GM19452 (cell line): Measurements from ENCODE around the gene PRR16.

Source experiments
- ATAC-seq: cut with Tn5 transposase; IDR thresholded peaks from one replicate; pipeline ENCODE4 v1.9.1; 2021; ENCODE audit not compliant: unreplicated experiment

Gene PRR16

DNA sequence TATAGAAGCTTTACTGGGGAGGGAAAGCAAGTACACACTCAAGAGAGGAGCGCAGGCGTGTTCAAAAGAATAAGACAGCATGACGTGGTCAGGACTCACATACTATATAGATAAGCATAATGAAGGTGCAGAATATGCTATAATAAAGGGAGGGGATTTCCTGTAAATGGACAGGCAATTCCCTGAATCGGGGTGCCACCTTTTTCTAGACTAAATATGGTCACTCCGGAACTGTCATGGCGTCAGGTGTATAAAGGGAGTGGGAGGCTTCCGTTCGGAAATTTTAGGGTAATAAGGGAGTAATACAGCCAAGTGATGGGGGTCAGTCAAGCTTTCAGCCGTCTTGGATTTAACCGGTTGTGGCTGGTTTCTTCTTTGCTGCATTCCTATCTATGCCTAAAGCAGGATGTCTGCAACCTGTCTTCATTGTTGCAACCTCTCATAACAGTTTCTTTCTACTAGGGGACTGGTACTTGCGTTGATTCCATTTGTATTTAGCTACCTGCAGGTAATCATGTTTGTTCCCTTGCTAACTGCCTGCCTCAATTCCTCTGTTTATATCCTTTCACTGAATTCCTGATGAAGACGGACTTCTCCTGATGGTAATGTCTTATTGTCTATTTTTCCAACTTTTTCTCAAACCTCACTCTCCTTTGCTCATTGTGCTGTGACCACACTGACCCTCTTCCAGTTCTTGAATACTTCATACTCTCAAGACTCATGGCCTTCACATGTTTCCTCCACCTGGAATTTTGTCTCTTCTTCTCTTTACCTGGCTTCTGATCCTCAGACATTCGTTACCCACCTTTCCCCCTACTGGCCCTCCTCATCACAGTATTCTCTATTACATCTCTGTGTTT is 48.9 kb downstream of the PRR16 start:
- no peak for ATAC-seq

DNA sequence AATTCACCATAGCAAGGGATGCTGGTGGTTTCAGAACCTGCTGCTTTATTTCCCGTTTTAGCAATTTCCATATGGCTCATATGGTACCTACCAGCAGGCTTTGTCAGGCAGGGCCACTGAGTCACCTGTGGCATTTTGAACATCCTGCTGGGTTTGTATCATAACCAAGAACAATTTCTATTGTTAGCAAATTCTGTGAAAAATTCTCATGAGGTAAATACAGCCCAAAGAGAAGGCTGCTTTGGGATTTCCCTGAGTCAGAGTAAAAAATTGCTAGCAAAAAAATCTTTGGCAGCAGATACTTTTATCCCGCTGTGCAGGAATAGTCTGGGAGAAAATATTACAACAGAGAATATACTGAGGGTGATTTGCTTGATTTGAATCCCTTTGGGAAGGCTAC is 52.7 kb downstream of the PRR16 start:
- no peak for ATAC-seq

DNA sequence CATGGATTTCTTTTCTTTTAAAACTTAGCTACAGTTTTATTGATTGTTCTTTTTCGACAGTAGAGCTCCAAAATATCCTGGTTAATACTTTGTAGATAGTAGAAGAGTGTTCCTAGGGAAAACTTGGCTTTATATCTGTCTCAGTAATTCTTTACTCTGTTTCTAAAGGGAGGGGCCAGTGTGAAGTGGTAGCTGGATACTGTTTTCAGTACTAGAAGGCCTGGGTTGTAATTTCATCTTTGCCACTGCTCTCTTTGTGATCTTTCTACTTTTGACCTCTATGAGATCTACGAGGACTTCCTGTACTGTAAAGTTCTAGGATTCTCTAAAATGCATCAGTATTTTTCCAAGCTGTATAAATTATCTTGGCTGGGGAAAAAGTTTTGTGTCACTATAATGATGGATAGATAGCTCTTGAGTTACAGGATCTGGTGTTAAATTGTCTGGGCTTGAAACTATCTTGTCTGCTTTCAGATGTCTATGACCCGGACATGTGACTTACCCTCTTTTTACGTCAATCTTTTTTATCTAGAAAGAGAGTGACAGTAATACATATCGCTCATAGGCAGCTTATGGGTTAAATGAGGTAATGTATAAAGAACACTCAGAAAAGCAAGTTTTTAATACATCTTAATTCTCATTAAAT is 53.6 kb downstream of the PRR16 start:
- no peak for ATAC-seq

DNA sequence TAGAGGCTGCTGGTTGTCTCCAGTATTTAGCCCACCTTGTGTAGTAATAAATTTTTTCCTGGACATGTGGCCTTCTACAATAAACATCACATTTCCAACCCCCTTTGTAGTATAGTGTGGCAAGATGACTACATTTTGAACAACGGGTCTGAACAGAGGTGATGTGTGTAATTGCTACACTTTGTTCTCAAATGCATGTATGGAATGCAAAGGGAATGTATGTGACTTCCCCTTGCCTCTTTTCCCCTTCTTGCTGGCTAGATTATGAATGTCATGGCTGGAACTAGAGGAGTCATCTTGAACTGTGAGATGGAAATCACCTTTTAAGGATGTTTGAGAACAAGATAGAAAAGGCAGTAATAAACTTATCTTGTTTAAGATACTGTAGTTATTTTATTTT is 54.5 kb downstream of the PRR16 start:
- ATAC-seq = no peak

DNA sequence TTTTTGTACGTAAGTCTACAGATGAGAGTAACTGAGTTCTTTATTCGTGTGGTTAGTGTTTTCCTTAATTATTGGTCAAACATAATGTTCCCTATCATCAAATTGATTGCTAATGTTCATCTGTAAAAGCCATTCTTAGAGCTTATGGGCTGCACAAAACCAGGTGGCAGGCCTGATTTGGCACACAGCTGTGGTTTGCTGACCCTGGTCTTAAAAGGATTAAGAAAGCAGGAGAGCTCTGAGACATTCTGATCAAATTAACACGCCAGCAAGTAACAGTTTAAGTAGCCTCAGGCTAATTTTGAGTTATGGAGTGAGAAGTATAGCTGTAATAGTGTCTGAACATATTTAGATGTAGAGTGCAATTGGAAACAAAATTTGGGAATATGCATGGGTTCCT is 63.2 kb downstream of the PRR16 start:
- no peak for ATAC-seq

DNA sequence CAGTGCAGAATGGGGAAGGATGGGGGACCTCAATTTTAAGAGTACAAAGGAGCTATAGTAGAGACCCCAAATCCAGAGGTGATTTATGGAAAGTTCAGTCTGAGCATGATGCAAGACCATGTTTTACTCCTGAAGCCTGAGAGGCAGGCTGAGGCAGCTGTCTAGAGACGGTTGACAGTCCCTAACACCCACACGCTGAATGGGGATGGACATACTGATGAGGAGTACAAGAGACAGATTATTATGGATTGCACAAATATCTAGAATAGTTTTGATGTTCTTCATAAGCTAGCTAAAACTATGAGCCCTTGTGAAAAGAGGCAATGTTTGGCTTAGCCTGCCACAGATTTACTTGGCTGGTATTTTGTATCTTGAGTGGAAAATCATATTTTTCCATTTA is 64.5 kb downstream of the PRR16 start:
- ATAC-seq = no peak

DNA sequence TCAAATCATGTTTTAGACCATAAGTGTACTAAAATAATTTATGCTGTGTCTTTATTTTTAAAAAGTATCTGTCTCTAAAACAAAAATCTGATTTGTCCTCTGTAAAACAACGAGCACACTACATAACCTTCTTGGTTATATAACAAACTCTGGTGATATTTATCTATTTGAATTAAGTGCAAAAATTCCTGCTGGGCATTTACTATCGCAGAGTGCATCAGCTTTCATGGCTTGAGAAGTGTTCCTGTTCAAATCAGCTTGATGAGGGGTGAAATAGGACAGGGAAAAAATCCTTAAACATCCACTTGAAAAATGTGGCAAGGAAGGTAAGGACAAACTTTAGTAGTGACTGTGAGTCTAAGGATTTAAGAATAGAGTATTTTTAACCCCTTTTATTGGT is 65.3 kb downstream of the PRR16 start:
- ATAC-seq = no peak

DNA sequence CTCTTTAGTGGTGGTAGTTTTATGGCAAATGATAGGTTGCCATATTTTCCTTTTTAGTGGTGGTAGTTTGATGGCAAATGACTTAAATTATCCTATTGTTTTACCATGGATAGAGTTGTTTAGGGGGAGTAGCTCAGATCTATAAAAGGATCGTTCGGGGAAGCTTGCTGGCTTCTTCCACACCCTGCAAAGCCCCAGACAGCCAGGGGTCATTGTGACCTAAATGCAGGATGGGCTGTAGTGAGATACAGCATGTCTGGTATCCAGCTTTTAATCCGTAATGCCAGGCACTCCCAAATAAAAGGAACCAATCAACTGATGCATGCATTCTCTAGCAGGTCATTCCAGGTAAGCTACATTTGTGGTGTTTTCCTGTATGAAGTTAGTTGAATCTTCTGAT is 67.1 kb downstream of the PRR16 start:
- ATAC-seq = no peak

DNA sequence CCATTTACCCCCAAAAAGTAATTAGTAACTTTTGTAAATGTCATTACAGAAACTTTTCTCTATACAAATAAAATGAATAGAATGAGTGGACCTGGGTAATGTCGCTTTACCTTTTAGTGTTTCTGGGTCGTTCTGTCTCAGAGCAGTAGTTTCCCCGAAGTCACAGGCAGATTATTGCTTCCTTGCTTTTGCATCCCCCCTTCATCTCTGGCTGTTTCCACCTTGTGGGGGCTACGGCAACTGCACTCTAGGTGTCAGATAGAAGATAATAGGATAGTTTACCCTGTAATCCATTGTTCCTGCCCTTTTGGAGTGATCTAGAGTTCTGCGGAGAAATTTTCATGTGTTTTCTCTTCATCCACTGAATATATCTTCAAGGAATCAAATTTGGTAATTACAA is 68.7 kb downstream of the PRR16 start:
- no peak for ATAC-seq

DNA sequence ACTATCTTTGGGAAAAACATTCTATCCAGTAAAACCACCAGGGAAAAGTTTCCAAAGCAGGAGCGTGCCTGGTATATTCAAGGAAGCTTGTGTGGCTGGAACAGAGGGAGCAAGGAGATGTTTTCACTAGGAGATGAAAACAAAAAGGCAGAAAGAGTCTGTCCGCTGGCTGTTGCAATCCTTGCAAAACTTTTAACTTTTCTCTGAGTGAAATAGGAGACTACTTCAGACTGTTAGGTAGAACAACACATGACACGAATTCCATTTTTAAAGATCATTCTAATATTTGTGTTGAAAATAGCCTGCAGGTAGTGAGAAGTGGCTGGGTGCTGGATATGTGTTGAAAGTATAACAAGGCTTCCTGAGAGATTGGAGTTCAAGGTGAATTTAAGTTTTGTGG is 69.5 kb downstream of the PRR16 start:
- no peak for ATAC-seq

DNA sequence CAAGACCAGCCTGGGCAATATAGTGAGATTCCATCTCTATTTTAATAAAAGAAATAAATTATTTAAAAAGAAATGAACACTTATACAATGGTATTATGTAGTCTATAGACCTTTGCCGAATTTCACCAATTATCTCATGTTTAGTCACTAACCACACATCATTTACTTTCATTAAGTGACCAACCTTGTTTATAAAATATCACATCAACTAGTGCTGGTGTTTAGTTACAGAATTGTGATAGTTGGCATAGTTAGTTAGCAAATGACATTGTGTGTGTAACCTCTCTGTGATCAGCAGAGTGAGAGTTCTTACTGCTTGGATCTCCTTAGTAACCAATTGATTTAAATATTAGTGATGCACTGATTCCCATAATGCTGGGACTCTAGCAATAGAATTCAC is 71.8 kb downstream of the PRR16 start:
- ATAC-seq = no peak

DNA sequence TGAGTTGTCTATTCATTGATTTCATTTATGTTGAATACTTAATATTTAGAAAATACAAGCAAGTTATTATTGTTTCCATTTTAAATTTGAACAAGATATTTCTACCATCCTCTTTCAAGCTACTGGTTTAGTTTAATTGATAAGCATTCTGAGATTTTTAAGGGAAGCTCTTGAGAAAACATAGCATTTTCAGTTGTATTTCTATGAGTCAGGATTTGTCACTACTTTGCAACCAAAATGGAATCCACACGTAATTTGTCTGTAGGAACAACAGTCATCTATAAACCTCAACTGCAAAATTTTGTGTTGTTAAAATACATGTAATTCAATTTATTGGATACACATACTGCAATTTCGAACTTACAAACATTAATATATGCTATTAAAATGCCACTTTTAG is 74.0 kb downstream of the PRR16 start:
- no peak for ATAC-seq

DNA sequence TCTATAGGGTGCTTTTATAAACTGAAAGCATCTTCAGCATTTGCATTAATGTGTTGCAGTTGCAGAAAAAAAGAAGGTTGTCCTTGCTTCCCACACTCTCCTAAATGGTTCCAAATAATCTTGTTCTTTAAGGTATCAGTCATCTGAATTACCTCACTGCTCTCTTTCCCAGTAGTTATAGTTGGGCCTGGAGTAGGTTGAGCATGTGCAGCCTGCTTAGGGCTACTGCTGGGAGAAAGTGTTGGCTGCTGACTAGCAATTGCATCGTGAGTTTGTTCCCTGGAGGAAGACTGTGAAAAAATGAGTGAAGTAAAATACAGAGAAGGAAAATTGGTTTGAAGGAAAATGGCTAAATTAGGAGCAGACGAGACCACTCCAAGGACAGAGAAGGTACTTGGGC is 74.5 kb downstream of the PRR16 start:
- no peak for ATAC-seq

DNA sequence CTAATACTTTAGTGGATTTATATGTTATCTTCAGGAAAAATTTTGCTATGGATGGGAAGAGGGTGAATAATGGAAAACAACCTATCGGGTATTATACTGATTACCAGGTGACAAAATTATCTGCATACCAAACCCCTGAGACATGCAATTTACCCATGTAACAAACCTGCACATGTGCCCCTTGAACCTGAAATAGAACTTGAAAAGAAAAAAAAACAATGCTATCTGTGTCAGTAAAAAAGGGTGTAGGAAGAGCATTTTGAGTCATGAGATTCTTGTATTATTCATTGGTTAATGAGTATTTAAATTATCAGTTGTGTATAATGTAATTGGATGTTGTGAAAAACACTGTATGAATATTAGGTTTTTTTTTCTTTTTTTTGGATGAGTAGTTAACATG is 75.4 kb downstream of the PRR16 start:
- no peak for ATAC-seq

DNA sequence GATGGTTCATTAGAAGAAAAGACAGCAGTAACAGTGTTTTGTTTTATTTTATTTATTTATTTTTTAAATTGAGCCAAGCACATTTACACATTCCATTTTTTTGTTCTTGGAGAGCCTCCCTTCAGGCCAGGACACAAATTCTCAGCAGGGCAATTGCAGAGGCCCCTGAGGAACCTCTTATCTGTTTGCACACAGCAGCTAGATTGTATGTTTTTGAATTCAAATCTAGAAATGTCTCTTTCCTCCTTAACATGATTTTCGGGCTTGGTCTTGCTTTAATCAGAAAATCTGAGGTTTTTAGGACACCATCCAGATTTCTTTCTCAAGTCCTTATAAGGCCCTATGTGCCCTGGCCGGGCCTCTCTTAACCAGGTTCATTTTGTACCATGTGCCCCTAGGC is 76.0 kb downstream of the PRR16 start:
- no peak for ATAC-seq

DNA sequence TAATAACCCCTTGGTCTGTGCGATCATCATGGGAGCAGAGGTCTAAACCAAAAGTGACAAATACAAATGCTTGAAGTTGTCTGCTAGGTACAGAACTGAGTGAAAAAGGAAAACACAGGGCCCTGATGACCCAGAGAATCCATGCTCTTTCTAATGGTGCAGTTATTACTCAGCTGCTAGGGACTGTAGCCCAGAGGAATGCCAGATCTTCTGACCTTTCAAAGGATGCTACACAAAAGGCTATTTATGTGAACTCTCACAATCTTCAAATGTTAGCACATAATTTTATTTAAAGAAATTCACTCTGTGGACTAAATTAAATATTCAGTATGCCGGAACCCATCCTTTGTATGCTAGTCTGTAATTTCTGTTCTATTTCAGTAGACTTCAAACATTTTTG is 79.9 kb downstream of the PRR16 start:
- no peak for ATAC-seq

DNA sequence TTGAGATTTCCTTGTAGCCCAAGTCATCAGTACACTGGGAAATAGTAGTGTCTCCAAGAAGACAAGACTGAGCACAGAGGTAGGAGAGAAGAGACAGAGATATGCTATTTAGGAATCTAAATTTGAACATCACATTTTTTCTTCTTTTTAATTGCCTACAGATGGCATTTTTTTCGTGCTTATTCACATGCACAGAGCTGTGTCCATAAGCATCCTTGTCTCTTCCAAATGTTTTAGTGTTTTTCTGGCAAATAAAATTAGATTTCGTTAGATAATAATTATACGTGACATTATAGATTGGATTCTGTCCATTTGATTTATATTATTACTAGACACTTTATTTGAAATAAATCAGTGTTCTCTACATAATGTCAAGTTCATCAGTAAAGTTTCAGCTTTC is 80.9 kb downstream of the PRR16 start:
- ATAC-seq = no peak

DNA sequence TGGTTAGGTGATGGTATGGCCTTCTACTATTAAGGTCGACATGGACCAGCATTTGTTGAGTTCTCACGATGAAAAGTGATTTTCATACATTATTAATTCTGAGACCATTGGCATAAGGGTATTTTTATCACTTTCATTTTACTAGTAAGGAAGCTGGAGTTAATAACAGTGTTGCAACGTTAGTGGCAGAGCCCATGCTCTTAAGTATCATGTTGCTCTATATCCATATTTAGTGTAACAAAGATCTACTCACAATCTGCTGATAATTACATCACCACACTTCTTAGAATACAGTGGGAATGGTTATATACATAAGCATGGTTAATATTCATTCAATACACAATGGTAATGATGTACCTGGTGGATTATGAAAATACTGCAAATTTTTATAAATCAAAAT is 81.9 kb downstream of the PRR16 start:
- no peak for ATAC-seq

DNA sequence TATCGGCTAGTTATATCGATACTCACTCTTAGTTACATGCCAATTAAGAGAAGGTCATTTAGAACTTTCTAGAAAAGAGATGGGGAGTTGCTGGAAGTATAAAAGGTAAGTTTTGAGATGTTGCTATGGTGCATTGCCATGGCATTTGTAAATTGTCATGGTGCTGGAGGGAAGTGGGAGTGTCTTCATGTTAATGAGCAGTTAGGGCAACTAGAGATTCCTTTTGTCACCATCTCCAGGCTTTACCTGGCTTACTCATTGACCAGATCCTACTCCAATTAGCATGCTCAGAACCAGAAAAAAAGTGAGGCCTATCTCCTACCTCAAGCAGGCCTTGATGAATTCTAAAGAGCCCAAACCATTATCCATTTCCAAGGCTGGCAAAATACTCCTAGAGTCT is 82.8 kb downstream of the PRR16 start:
- no peak for ATAC-seq

DNA sequence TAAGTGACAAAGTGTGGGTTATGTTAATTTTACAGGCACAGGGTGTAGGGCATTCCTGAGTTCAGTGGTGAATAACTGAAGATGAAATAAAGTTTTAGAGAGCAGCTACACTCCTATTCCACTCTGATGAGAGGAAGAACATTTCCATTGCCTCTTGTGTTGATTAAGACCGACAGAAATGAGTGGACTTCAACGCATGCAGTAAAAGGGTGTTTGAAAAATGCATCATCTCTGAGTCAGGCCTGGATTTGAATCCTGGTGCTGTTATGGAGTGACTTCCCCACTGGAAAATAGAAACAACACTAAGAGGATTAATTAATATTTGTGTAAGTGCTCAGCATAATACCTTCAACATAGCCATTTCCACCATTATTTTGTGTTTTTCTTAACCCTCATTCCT is 86.3 kb downstream of the PRR16 start:
- no peak for ATAC-seq

DNA sequence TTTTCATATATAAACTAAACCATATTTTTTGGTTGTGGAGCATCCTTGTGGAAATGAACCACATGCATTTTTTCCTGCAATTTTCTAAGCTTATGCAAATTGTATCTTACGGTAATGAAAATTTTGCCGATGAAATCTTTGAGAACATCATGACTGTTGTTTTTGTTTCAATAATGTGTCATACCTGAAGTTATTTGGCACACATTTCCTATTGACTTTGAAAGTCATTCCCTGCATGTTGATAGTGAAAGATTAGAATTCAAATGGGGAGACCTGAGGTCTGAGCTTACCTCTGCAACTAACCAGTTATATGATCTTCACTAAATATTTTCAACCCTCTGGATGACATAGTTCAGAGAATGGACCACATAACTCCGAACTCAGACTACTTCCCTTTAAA is 88.5 kb downstream of the PRR16 start:
- no peak for ATAC-seq

DNA sequence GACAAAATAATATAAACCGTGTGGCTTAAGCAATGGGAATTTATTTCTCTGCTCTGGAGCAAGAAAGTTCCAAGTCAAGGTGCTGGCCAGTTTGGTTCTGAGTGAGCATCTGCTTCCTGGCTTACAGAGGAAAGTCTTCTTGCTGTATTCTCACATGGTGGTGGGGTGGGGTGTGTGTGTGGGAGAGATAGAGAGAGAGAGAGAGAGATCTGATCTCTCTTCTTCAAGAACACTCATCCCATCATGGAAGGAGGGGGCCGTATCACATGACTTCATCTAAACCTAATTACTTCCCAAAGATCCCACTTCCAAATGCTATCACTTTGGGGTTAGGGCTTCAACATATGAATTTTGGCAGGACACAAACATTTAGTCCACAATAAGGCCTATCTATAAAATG is 91.2 kb downstream of the PRR16 start:
- no peak for ATAC-seq

DNA sequence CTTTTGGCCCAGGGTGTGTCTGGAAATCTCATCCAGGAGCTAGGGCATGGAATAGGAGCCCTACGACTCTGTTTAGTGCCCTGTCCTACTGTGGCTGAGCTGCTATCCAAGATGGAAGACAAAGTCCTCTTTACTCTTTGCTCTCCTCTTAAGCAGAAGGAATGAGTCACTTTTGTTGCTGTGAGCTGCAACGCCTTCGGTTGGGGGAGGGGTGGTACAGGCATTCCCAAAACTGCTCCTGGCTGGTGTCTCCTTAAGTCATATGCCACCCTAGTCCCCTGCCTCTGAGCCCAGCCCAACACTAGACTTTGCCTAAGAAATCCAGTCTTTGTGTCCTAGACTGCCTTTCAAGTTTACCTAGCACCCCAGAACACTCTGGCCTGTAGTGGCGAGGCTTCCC is 99.9 kb downstream of the PRR16 start:
- no peak for ATAC-seq
